Heart left ventricle (tissue), 16 donors: ENCODE results near the gene CALU. TPM values are rescaled to one million over a fixed set of nuclear protein-coding genes. Genes with fewer than 3 reads are reported as not detected.

Experiments
- ATAC-seq, 4 donors: fragments of 200-7000 bp; cut with Tn5 transposase; one replicate each; pipeline ENCODE4 v1.9.1; 2020 to 2022; ENCODE audit warnings: moderate library complexity in 4 of 4, mild to moderate bottlenecking in 3 of 4, moderate number of reproducible peaks in 1 of 4
- DNase-seq, 5 donors: peaks; one replicate each; pipeline ENCODE4 v3.0.0-alpha.2; 2020
- H3K27ac ChIP-seq, 12 donors: fragments of 200-600 bp; sonication (generic) in 4 of 12; one replicate each; pipeline versions ENCODE4 v1.5.0 to v1.8.0; 2016 to 2022; ENCODE audit warnings: mild to moderate bottlenecking in 2 of 12
- H3K27me3 ChIP-seq, 9 donors: fragments of 200-600 bp; sonication (generic) in 2 of 9; one replicate each; pipeline versions ENCODE4 v1.5.1 to v1.8.0; 2016 to 2022; ENCODE audit warnings: mild to moderate bottlenecking in 3 of 9
- H3K36me3 ChIP-seq, 9 donors: fragments of 200-600 bp; sonication (generic) in 2 of 9; one replicate each; pipeline versions ENCODE4 v1.5.0 to v1.8.0; 2018 to 2022; ENCODE audit warnings: mild to moderate bottlenecking in 2 of 9
- H3K4me1 ChIP-seq, 12 donors: fragments of 200-600 bp; sonication (generic) in 4 of 12; one replicate each; pipeline versions ENCODE4 v1.5.0 to v1.8.0; 2016 to 2022; ENCODE audit warnings: mild to moderate bottlenecking in 3 of 12
- H3K4me3 ChIP-seq, 12 donors: fragments of 200-600 bp; sonication (generic) in 4 of 12; one replicate each; pipeline versions ENCODE4 v1.5.0 to v1.8.0; 2017 to 2022; ENCODE audit warnings: mild to moderate bottlenecking in 9 of 12, moderate library complexity in 4 of 12
- H3K9me3 ChIP-seq, 12 donors: fragments of 200-600 bp; sonication (generic) in 4 of 12; one replicate each; pipeline versions ENCODE4 v1.5.0 to v1.8.0; 2016 to 2022; ENCODE audit warnings: mild to moderate bottlenecking in 1 of 12
- CTCF ChIP-seq, 12 donors: fragments of 200-600 bp; sonication (generic) in 4 of 12; IDR thresholded peaks; one replicate each; pipeline versions ENCODE4 v1.5.0 to v1.8.0; 2018 to 2022; ENCODE audit warnings: antibody characterized with exemption in 12 of 12, mild to moderate bottlenecking in 5 of 12
- POLR2A ChIP-seq, 2 donors: fragments of 450-650 bp; IDR thresholded peaks; one replicate each; pipeline ENCODE4 v1.6.1; 2017; ENCODE audit warnings: antibody characterized with exemption in 2 of 2, mild to moderate bottlenecking in 2 of 2, moderate library complexity in 2 of 2
- WGBS, 4 donors: extraction: QIAGEN DNeasy Blood & Tissue Kit in 2 of 4; methylation state at CpG; one replicate each; pipeline versions ENCODE4 v1.1.5 to v1.1.7; 2013 to 2018; 5-methylcytosine and 5-hydroxymethylcytosine counted together
- intact Hi-C, 10 donors: fragments of 100-400 bp; cut with DNase I; formaldehyde crosslinking; loops; one replicate each; pipeline versions ENCODE4 v1.11.1 to v1.14.2; 2022
- polyA plus RNA-seq, 2 donors: library from polyadenylated mRNA; stranded (reverse); fragments of 200-250 nt; gene quantifications; one replicate each; pipeline ENCODE4 v1.2.3, GENCODE V29; 2013
- total RNA-seq, 9 donors: library from RNA; depleted of rRNA in 2 of 9; stranded (reverse); fragments of >200 nt in 2 of 9; fragmentation: NEBNext Ultra II Directional in 3 of 9; extraction: Animal tissue kit (Norgen Biotek cat#: 25700) in 3 of 9; gene quantifications; one replicate each; pipeline versions ENCODE4 v1.1.0 to v1.2.4, GENCODE V29; 2016 to 2023
- donor health status: ischemic (EF 13 %, LVEDD 7.1; RV severe dilation, severe dysfunction).
- donor health status: healthy with polysubstance abuse.
- donor health status: DM: no; HTN: yes; CAD: no.
- donor health status: DM: no; HTN: no; CAD: no.
- donor health status: ischemic (EF 25% LVEDD 6.9; RV normal size, moderate dysfunction).
- donor health status: ischemic (EF 25% LVEDD 5.7; RV mildly dilated, moderate dysfunction).
- donor health status: healthy.
- donor health status: DM: yes; HTN: yes; CAD: no.
- donor health status: ischemic (EF 35%, LVEDD 5.7; RV mildly dilated, moderate dysfunction).
- donor health status: nonischemic (EF 11% LVEDD 7.7; RV severe dilation, severe dysfunction).
- donor health status: DM: yes; HTN: yes; CAD: no.
- donor health status: PGD.
- donor health status: ischemic (EF 29% LVEDD 5.4; RV normal size, mild dysfunction).
- donor health status: nonischemic (EF 23%, LVEDD 6.1; RV moderate dilation, normal function).

CALU gene
- total and polyA plus RNA-seq, 11 donors: 51.4 to 689 (median 257) TPM

- DNase-seq: no peak
- Histone ChIP-seq H3K27ac (no peak overlapping the region), H3K36me3 (no peaks in the 10 kb centered on the region), H3K4me3 (no peak overlapping the region), H3K27me3 (no peaks in the 10 kb centered on the region), H3K9me3 (no peaks in the 10 kb centered on the region), H3K4me1 (peaks cover 0 to 5% (median 0%) of the 10 kb centered on the region in 12 donors)
- intact Hi-C loops: loop anchor here in 1 of 10 donors (5.0 kb wide), 1 partner anchor 154 kb away; no protein-coding TSS in a partner anchor
- TF ChIP-seq POLR2A (IDR thresholded peaks at IDR 0.05): no peak
- no peak for TF ChIP-seq CTCF (IDR thresholded peaks at IDR 0.05)
- no peak for ATAC-seq
- WGBS, 4 donors: 69 to 83% (median 74%) methylated on average over 2 of the region's 2 CpGs
Observed at GRCh38 chr7:128728598-128728997, 10.6 kb upstream of the CALU start.

- DNase-seq: no peak
- H3K4me3 ChIP-seq: no peak overlapping the region
- no peaks in the 10 kb centered on the region for H3K27me3 ChIP-seq
- no peaks in the 10 kb centered on the region for H3K36me3 ChIP-seq
- TF ChIP-seq POLR2A (IDR thresholded peaks at IDR 0.05) (no peak), CTCF (IDR thresholded peaks at IDR 0.05) (no peak)
- 70 to 95% (median 93%) methylated on average over 4 of the region's 4 CpGs for WGBS, 4 donors
- H3K9me3 ChIP-seq: no peaks in the 10 kb centered on the region
- peaks cover 0 to 8% (median 0%) of the 10 kb centered on the region in 12 donors for H3K4me1 ChIP-seq
- no peak for ATAC-seq
- H3K27ac ChIP-seq: no peak overlapping the region
- intact Hi-C loops: loop anchor here in 1 of 10 donors (5.0 kb wide), 1 partner anchor 153 kb away; no protein-coding TSS in a partner anchor
Observed at GRCh38 chr7:128729494-128729893, 9.7 kb upstream of the CALU start.

GRCh38 chr7:128731184-128731583 lies 8.0 kb upstream of the CALU start:
- no peak overlapping the region for H3K4me3 ChIP-seq
- ATAC-seq: no peak
- H3K9me3 ChIP-seq: no peaks in the 10 kb centered on the region
- no peak for DNase-seq
- no peaks in the 10 kb centered on the region for H3K27me3 ChIP-seq
- TF ChIP-seq POLR2A (IDR thresholded peaks at IDR 0.05) (no peak), CTCF (IDR thresholded peaks at IDR 0.05) (no peak)
- no peak overlapping the region for H3K27ac ChIP-seq
- WGBS, 4 donors: 79 to 86% (median 82%) methylated on average over 8 of the region's 8 CpGs
- H3K4me1 ChIP-seq: peaks cover 0 to 13% (median 0%) of the 10 kb centered on the region in 12 donors
- H3K36me3 ChIP-seq: no peaks in the 10 kb centered on the region
- intact Hi-C loops: loop anchor here in 1 of 10 donors (5.0 kb wide), 1 partner anchor 136 kb away; a partner anchor contains a TSS

GRCh38 chr7:128732521-128733277 lies 6.5 kb upstream of the CALU start:
- no peak overlapping the region for H3K27ac ChIP-seq
- 68 to 75% (median 71%) methylated on average over 2 of the region's 2 CpGs for WGBS, 4 donors
- H3K36me3 ChIP-seq: no peaks in the 10 kb centered on the region
- ATAC-seq (no peak), DNase-seq (no peak)
- no peaks in the 10 kb centered on the region for H3K9me3 ChIP-seq
- TF ChIP-seq CTCF (IDR thresholded peaks at IDR 0.05) (no peak), POLR2A (IDR thresholded peaks at IDR 0.05) (no peak)
- no peaks in the 10 kb centered on the region for H3K27me3 ChIP-seq
- H3K4me1 ChIP-seq: peaks cover 0 to 13% (median 0%) of the 10 kb centered on the region in 12 donors
- H3K4me3 ChIP-seq: no peak overlapping the region
- intact Hi-C loops: loop anchor here in 1 of 10 donors (5.0 kb wide), 1 partner anchor 135 kb away; a partner anchor contains a TSS
